ENCODE measurements around the gene MMP25. TPM values are rescaled to one million over a fixed set of nuclear protein-coding genes. Genes with fewer than 3 reads are reported as not detected.

The MMP25 gene
- polyA plus RNA-seq, 1 of the 3 experiments (the other 2 are of a cell fraction): 0.03 TPM

DNA sequence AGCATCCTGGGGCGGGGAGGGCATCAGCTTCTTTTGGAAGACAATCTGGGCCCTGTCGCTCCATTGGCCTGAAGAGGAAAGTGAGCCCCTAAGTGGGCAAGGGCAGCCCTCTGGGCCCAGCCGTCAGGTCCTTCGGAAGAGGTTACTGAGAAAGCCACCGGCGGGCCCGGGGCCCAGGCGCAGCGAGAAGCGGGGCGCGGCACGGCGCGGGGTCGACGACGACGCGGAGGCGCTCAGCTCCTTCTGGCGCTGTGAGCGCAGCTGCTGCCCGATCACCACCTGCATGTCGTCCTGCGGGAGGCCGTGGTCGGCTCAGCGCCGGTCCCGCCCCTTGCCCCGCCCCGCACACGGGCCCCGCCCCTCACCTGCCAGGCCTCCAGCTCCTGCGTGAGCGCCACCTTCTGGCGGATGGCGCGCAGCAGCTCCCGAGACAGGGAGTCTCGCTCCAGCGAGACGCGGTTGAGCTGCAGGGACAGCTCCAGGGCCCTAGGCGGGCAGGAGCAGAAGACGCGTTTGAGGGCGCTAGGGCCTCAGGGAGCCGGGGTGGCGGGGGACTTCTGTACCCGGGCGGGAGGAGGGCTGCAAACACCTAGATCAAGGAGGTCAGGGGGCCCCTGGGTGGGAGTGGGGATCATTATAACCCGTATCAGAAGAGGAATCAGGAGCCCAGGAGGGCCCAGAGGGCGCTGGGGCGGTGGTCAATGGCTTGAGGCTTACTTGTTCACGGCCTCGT lies 18.2 kb upstream of the MMP25 start (continued):
- TF ChIP-seq, protein P1, sequence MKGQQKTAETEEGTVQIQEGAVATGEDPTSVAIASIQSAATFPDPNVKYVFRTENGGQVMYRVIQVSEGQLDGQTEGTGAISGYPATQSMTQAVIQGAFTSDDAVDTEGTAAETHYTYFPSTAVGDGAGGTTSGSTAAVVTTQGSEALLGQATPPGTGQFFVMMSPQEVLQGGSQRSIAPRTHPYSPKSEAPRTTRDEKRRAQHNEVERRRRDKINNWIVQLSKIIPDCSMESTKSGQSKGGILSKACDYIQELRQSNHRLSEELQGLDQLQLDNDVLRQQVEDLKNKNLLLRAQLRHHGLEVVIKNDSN (IDR thresholded peaks at IDR 0.05; ENCODE audit: borderline replicate concordance, low read depth): no peak
- TF ChIP-seq, protein P2, sequence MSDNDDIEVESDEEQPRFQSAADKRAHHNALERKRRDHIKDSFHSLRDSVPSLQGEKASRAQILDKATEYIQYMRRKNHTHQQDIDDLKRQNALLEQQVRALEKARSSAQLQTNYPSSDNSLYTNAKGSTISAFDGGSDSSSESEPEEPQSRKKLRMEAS (IDR thresholded peaks at IDR 0.05; ENCODE audit: low read depth): no peak
- TF ChIP-seq NRF1 (IDR thresholded peaks at IDR 0.05; ENCODE audit: low read depth, low read length): no peak

DNA sequence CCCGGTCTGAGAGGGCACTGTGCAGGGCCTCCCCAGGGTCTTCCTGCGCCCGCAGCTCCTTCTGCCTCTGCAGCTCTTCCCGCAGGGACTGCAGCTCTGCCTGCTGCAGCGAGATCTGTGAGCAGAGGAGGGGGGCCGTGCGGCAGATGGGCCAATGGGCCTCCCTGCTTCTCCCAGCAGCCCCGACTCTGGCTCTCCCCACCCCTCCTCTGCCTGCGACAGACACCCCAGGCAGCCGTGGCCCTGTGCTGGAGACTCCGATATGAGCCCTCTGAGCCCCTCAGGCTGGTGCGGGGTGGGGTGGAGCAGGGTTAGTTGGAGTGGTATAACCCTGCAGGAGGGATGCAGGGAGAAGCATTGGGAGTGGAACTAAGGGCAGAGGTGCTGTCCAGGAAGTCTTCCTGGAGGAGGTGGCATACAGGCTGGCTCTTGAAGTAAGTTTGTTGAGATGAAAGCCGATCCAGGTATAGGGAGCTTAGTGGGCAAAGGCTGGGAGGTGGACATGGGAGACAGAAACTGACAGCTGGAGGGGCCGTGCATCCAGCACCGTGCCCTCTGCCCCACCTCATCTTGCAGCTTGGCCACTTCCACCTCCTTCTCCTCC lies 17.5 kb upstream of the MMP25 start:
- 52% methylated on average over 11 of the region's 15 CpGs for WGBS (ENCODE audit: low lambda C conversion rate)
- ChIA-PET POLR2A (interaction anchor here (0.9 to 1.0 kb wide), 2 partner anchors 13 to 22 kb away, joined by 4 to 5 read pairs; no protein-coding TSS in a partner anchor), CTCF (interaction anchor here (0.5 to 9.8 kb wide), 28 partner anchors 9 to 689 kb away, joined by 3 to 141 read pairs (median 6); partner anchors contain the start of genes ABCA3, CLDN6, CLDN9 and HCFC1R1)
- Histone ChIP-seq H3K79me2 (ENCODE audit: insufficient read depth) (no peaks in the 10 kb centered on the region), H3K27me3 (ENCODE audit: insufficient read depth) (peaks cover 22% of the 10 kb centered on the region; the same call in 1 of the 2 replicates), H3K4me2 (no peak overlapping the region), H3K4me1 (ENCODE audit: control insufficient read depth in 1 of 2, insufficient read depth in 2 of 2, low read depth in 1 of 2, low read length in 1 of 2) (peaks cover 0 to 2% of the 10 kb centered on the region in 2 experiments; a peak in 1 of 4 replicates), H4K20me1 (ENCODE audit: insufficient read depth) (peaks cover 12% of the 10 kb centered on the region), H3K36me3 (replicated peaks in 1 of 2; ENCODE audit: control insufficient read depth in 1 of 2, insufficient read depth in 2 of 2, low read length in 1 of 2) (peaks cover 5 to 22% of the 10 kb centered on the region in 2 experiments), H3K9me3 (no peaks in the 10 kb centered on the region), H3K9me2 (no peaks in the 10 kb centered on the region), H3K9ac (no peak overlapping the region), H2AFZ (ENCODE audit: low read depth) (no peak overlapping the region), H3F3A (replicated peaks; ENCODE audit: insufficient read depth) (peaks cover 33% of the 10 kb centered on the region), H3K4me3 (ENCODE audit: low read depth in 2 of 2, low read length in 1 of 2) (no peak overlapping the region; a peak in 1 of 4 replicates), H3K27ac (ENCODE audit: low read depth in 2 of 2, low read length in 1 of 2) (no peak overlapping the region)
- TF ChIP-seq EZH2phosphoT487 (IDR thresholded peaks at IDR 0.05; ENCODE audit: borderline replicate concordance, low read depth) (no peak), MEF2A (IDR thresholded peaks at IDR 0.05; ENCODE audit: borderline replicate concordance, low read depth) (no peak), RXRA (IDR thresholded peaks at IDR 0.05; ENCODE audit: borderline replicate concordance, low read depth) (no peak)
- no peak for DNase-seq

DNA sequence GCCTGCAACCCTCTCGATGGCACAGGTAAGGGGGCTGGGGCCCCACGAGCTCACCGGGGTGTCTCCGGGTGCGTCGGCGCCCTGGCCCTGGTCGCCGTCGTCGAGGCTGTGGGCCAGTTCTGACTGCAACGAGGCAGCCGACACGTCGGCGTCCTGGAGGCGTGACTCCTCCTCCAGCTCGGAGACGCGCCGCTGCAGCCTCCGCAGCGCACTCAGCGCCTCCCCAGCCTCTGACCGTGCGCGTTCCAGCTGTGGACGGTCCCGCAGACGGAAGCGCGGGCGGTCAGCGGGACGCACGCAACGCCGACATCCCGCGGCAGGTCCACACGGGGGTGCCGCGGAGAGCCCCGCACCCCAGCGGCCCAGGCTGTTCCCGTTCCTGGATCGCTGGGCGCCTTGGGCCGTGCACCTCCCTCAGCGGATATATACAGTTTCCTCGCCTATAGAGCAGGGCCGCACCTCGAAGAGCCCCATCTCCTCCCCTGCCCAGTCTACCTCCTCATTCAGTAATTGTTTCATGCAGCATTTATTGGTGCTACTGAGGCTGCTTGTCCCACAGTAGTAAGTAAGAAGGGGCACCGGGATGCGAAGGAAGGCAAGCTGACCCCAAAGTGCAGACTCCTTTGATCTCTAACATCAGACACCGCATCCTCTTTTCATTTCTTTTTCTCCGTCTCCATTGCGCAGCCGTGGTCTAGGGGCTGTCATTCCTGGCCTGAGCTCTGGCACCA lies 16.7 kb upstream of the MMP25 start:
- Histone ChIP-seq H3F3A (replicated peaks; ENCODE audit: insufficient read depth) (peaks cover 32% of the 10 kb centered on the region), H3K36me3 (replicated peaks in 1 of 2; ENCODE audit: control insufficient read depth in 1 of 2, insufficient read depth in 2 of 2, low read length in 1 of 2) (peaks cover 5 to 22% of the 10 kb centered on the region in 2 experiments), H3K4me2 (no peak overlapping the region), H3K79me2 (ENCODE audit: insufficient read depth) (no peaks in the 10 kb centered on the region), H3K9ac (no peak overlapping the region), H4K20me1 (ENCODE audit: insufficient read depth) (peaks cover 12% of the 10 kb centered on the region), H3K9me3 (no peaks in the 10 kb centered on the region), H2AFZ (ENCODE audit: low read depth) (no peak overlapping the region), H3K27me3 (ENCODE audit: insufficient read depth) (peaks cover 31% of the 10 kb centered on the region), H3K27ac (ENCODE audit: low read depth in 2 of 2, low read length in 1 of 2) (no peak overlapping the region), H3K4me1 (ENCODE audit: control insufficient read depth in 1 of 2, insufficient read depth in 2 of 2, low read depth in 1 of 2, low read length in 1 of 2) (peaks cover 0 to 2% of the 10 kb centered on the region in 2 experiments; a peak in 1 of 4 replicates), H3K9me2 (no peaks in the 10 kb centered on the region), H3K4me3 (ENCODE audit: low read depth in 2 of 2, low read length in 1 of 2) (peak overlapping the region in 1 of 2 experiments; percentile 12; a peak in 1 of 4 replicates)
- TF ChIP-seq SIN3A (IDR thresholded peaks at IDR 0.05; ENCODE audit: borderline replicate concordance, low read depth, low read length) (no peak), GATA2 (CRISPR knock-in tag; IDR thresholded peaks at IDR 0.05) (no peak), RFX5 (IDR thresholded peaks at IDR 0.05; ENCODE audit: low read length) (no peak), NRF1 (IDR thresholded peaks at IDR 0.05; ENCODE audit: low read depth, low read length) (no peak), YY1 (IDR thresholded peaks at IDR 0.05; ENCODE audit: low read depth) (no peak), FOXM1 (IDR thresholded peaks at IDR 0.05; ENCODE audit: low read depth) (no peak), EP300 (IDR thresholded peaks at IDR 0.05; ENCODE audit: borderline replicate concordance in 1 of 2, low read depth in 1 of 2, low read length in 1 of 2) (no peak), JUND (IDR thresholded peaks at IDR 0.05) (no peak), TAF1 (IDR thresholded peaks at IDR 0.05; ENCODE audit: borderline replicate concordance, low read depth, low read length) (no peak)
- TF ChIP-seq, protein P3, sequence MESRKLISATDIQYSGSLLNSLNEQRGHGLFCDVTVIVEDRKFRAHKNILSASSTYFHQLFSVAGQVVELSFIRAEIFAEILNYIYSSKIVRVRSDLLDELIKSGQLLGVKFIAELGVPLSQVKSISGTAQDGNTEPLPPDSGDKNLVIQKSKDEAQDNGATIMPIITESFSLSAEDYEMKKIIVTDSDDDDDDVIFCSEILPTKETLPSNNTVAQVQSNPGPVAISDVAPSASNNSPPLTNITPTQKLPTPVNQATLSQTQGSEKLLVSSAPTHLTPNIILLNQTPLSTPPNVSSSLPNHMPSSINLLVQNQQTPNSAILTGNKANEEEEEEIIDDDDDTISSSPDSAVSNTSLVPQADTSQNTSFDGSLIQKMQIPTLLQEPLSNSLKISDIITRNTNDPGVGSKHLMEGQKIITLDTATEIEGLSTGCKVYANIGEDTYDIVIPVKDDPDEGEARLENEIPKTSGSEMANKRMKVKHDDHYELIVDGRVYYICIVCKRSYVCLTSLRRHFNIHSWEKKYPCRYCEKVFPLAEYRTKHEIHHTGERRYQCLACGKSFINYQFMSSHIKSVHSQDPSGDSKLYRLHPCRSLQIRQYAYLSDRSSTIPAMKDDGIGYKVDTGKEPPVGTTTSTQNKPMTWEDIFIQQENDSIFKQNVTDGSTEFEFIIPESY (IDR thresholded peaks at IDR 0.05; ENCODE audit: borderline replicate concordance, low read depth): no peak
- DNase-seq: peak; percentile 67
- CTCF ChIA-PET: interaction anchor here (0.5 to 9.8 kb wide), 15 partner anchors 10 to 1269 kb away, joined by 3 to 141 read pairs (median 18); partner anchors contain the start of genes CLDN6, HCFC1R1, IL32 and MMP25
- 29% methylated on average over 46 of the region's 59 CpGs for WGBS (ENCODE audit: low lambda C conversion rate)
- POLR2A ChIA-PET: interaction anchor here (1.0 kb wide), 1 partner anchor 12 kb away, joined by 5 read pairs; no protein-coding TSS in a partner anchor

Measured in SK-N-SH (cell line).